Keratinocyte (primary cell): ENCODE measurements around the gene LHFPL2. TPM values are rescaled to one million over a fixed set of nuclear protein-coding genes. Genes with fewer than 3 reads are reported as not detected.

Experiments used
- DNase-seq: peaks from one replicate; pipeline ENCODE4 v3.0.0-alpha.2; 2011; ENCODE audit warnings: low read depth, missing footprints, low spot score
- FAIRE-seq: peaks from 2 replicates; lab custom pipeline; 2011; peaks lifted over from hg19 to GRCh38; lab: Jason Lieb, UNC
- H2AFZ ChIP-seq: 2 replicates; pipeline ENCODE4 v1.6.0; 2012; ENCODE audit warnings: low read length, control low read depth, inconsistent platforms; ENCODE audit not compliant: control insufficient read depth
- H3K27ac ChIP-seq: 2 replicates; pipeline ENCODE4 v1.5.1; 2011; ENCODE audit warnings: low read length; ENCODE audit not compliant: control insufficient read depth, insufficient read depth
- H3K27me3 ChIP-seq: 3 replicates; pipeline ENCODE4 v1.6.0; 2011; ENCODE audit warnings: low read length; ENCODE audit not compliant: control insufficient read depth, insufficient read depth; ENCODE audit errors: extremely low read depth
- H3K36me3 ChIP-seq, 2 experiments: 2 replicates in 1 of 2; 3 replicates in 1 of 2; pipeline ENCODE4 v1.5.1; 2011; ENCODE audit warnings: low read length in 2 of 2, mild to moderate bottlenecking in 1 of 2; ENCODE audit not compliant: control insufficient read depth in 2 of 2, insufficient read depth in 2 of 2; ENCODE audit errors: extremely low read depth in 1 of 2
- H3K4me1 ChIP-seq: 3 replicates; pipeline ENCODE4 v1.5.1; 2011; ENCODE audit warnings: low read length; ENCODE audit not compliant: control insufficient read depth, insufficient read depth; ENCODE audit errors: extremely low read depth
- H3K4me2 ChIP-seq: 3 replicates; pipeline ENCODE4 v1.6.0; 2011; ENCODE audit warnings: low read depth, low read length; ENCODE audit not compliant: control insufficient read depth, insufficient read depth; ENCODE audit errors: extremely low read depth
- H3K4me3 ChIP-seq, 3 experiments: fragments of 200-600 bp in 1 of 3; sonication (generic) in 1 of 3; 2 replicates in 2 of 3; 3 replicates in 1 of 3; pipeline ENCODE4 v1.5.1; 2011 to 2016; ENCODE audit warnings: low read length in 3 of 3, mild to moderate bottlenecking in 3 of 3, control low read depth in 2 of 3, inconsistent platforms in 1 of 3, low read depth in 1 of 3, mixed read lengths in 1 of 3, mixed run types in 1 of 3, moderate library complexity in 1 of 3; ENCODE audit not compliant: control insufficient read depth in 2 of 3, insufficient read depth in 2 of 3; ENCODE audit errors: extremely low read depth in 1 of 3
- H3K79me2 ChIP-seq: 2 replicates; pipeline ENCODE4 v1.6.0; 2012; ENCODE audit warnings: low read length; ENCODE audit not compliant: control insufficient read depth, insufficient read depth
- H3K9ac ChIP-seq: 3 replicates; pipeline ENCODE4 v1.6.0; 2011; ENCODE audit warnings: low read length; ENCODE audit not compliant: control insufficient read depth, insufficient read depth; ENCODE audit errors: extremely low read depth
- H3K9me1 ChIP-seq: 3 replicates; pipeline ENCODE4 v1.6.0; 2011; ENCODE audit warnings: low read length; ENCODE audit not compliant: control insufficient read depth, insufficient read depth; ENCODE audit errors: extremely low read depth
- H3K9me3 ChIP-seq: 2 replicates; pipeline ENCODE4 v1.5.1; 2012; ENCODE audit warnings: low read depth, low read length; ENCODE audit not compliant: control insufficient read depth
- H4K20me1 ChIP-seq: 3 replicates; pipeline ENCODE4 v1.6.0; 2011; ENCODE audit warnings: low read length; ENCODE audit not compliant: control insufficient read depth, insufficient read depth; ENCODE audit errors: extremely low read depth
- EZH2 ChIP-seq: IDR thresholded peaks from one replicate; pipeline ENCODE4 v1.6.1; 2012; ENCODE audit warnings: inconsistent platforms, mild to moderate bottlenecking, low read length, moderate library complexity
- dilution Hi-C: fragments of 300-500 bp; cut with MboI; formaldehyde crosslinking; loops from one replicate; pipeline ENCODE4 v1.7.0; 2020; ENCODE audit warnings: low sequenced_read_pairs; ENCODE audit not compliant: extremely low pct_ligation_motif_present
- polyA plus RNA-seq, 5 experiments: library from polyadenylated mRNA; depleted of rRNA in 3 of 5; stranded (reverse) in 3 of 5; stranded (forward) in 1 of 5; unstranded in 1 of 5; fragments of >200 nt; gene quantifications; 1 replicate in 1 of 5; 2 replicates in 3 of 5; 3 replicates in 1 of 5; pipeline versions ENCODE4 v1.2.1 to v1.2.3, GENCODE V29; 2011 to 2012; ENCODE audit warnings: missing spikeins in 2 of 5, low read depth in 1 of 5, low replicate concordance in 1 of 5
- TF ChIP-seq, protein P1 (sequence below), 3 experiments: IDR thresholded peaks in 1 of 3; conservative IDR thresholded peaks in 1 of 3; optimal IDR thresholded peaks in 1 of 3; 2 replicates in 2 of 3; 3 replicates in 1 of 3; pipeline versions ENCODE3 to v1.5.1; 2011; ENCODE audit warnings: low read length in 3 of 3, mild to moderate bottlenecking in 3 of 3, moderate library complexity in 2 of 3, control low read depth in 1 of 3, inconsistent platforms in 1 of 3; ENCODE audit not compliant: insufficient read depth in 2 of 3; ENCODE audit errors: extremely low read depth in 1 of 3

Gene LHFPL2
- polyA plus RNA-seq, 1 donor (not counting 4 experiments of a cell fraction or from before 2014, with no cell fraction given), result 11.4 TPM

DNA sequence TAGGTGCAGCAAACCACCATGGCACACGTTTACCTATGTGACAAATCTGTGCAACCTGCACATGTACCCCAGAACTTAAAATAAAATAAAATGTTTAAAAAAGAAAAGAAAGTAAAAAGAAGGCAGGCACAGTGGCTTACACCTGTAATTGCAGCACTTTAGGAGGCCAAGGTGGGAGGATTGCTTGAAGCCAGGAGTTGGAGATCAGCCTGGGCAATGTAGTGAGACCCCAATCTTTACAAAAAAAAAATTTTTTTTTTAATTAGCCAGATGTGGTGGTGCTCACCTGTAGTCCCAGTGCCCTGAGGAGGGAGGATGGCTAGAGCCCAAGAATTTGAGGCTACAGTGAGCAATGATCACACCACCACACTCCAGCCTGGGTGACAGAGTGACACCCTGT lies 12.5 kb upstream of the LHFPL2 start:
- H3K9me1 ChIP-seq, result no peaks in the 10 kb centered on the region
- DNase-seq (no peak), FAIRE-seq (no peak)
- no peaks in the 10 kb centered on the region for H3K4me1 ChIP-seq
- no peak overlapping the region for H2AFZ ChIP-seq
- no peaks in the 10 kb centered on the region for H3K36me3 ChIP-seq
- TF ChIP-seq EZH2, result no peak
- H3K9ac ChIP-seq, result no peak overlapping the region
- no peaks in the 10 kb centered on the region for H3K79me2 ChIP-seq
- no peak overlapping the region for H3K4me3 ChIP-seq
- H3K9me3 ChIP-seq, result no peaks in the 10 kb centered on the region
- H4K20me1 ChIP-seq, result no peaks in the 10 kb centered on the region
- H3K27ac ChIP-seq, result no peak overlapping the region
- dilution Hi-C loops, result no loop called here
- H3K27me3 ChIP-seq, result no peaks in the 10 kb centered on the region
- no peak overlapping the region for H3K4me2 ChIP-seq

DNA sequence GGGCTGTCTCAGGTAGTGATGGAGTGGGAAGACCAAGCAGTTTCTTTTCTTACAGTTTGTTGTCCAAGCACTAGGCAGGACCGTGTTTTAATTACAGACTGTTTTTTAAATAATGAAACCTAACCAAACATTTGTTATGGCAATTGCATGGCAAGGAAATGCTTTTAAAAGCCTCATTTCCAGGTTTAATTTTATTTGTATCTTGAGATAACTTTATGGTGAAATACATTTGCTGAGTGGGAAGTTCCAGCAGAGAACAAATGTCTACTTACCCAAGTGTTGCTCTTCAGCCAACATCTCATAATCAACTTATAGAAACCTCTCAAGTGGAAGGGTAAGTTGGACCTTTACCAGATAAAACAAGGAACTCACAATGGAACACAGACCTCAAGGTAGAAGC lies 11.8 kb upstream of the LHFPL2 start:
- H3K36me3 ChIP-seq, result no peaks in the 10 kb centered on the region
- FAIRE-seq (no peak), DNase-seq (no peak)
- H2AFZ ChIP-seq, result no peak overlapping the region
- no peak for TF ChIP-seq EZH2
- TF ChIP-seq, protein P1, sequence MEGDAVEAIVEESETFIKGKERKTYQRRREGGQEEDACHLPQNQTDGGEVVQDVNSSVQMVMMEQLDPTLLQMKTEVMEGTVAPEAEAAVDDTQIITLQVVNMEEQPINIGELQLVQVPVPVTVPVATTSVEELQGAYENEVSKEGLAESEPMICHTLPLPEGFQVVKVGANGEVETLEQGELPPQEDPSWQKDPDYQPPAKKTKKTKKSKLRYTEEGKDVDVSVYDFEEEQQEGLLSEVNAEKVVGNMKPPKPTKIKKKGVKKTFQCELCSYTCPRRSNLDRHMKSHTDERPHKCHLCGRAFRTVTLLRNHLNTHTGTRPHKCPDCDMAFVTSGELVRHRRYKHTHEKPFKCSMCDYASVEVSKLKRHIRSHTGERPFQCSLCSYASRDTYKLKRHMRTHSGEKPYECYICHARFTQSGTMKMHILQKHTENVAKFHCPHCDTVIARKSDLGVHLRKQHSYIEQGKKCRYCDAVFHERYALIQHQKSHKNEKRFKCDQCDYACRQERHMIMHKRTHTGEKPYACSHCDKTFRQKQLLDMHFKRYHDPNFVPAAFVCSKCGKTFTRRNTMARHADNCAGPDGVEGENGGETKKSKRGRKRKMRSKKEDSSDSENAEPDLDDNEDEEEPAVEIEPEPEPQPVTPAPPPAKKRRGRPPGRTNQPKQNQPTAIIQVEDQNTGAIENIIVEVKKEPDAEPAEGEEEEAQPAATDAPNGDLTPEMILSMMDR (optimal IDR thresholded peaks at IDR 0.05 in 1 of 3, IDR thresholded peaks at IDR 0.05 in 1 of 3, conservative IDR thresholded peaks at IDR 0.05 in 1 of 3; ENCODE audit: extremely low read depth in 1 of 3, insufficient read depth in 2 of 3, low read length in 3 of 3), result no peak
- no peak overlapping the region for H3K27ac ChIP-seq
- no peaks in the 10 kb centered on the region for H4K20me1 ChIP-seq
- H3K79me2 ChIP-seq, result no peaks in the 10 kb centered on the region
- H3K4me1 ChIP-seq, result no peaks in the 10 kb centered on the region
- H3K4me2 ChIP-seq, result no peak overlapping the region
- H3K9me1 ChIP-seq, result no peaks in the 10 kb centered on the region
- H3K27me3 ChIP-seq, result no peaks in the 10 kb centered on the region
- dilution Hi-C loops, result no loop called here
- H3K4me3 ChIP-seq, result no peak overlapping the region
- H3K9me3 ChIP-seq, result no peaks in the 10 kb centered on the region
- no peak overlapping the region for H3K9ac ChIP-seq

DNA sequence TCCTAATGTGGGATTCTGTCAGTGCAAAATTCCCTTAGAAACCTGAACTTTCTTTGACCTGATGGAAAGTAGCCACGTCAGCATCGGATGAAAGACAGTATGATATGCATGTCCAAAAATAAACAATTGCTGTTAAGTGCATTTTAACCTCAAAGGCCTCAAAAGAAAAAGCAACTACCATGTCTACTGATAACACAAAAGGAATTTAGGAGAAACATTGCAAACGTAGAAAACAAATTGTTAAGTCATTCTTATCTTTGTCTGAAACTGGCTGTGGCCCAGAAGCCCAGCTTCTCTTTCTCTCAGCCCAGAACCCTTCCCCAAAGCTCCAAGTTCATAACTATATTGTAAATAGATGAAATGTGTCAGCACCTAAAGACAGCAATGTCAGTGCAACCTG lies 11.1 kb upstream of the LHFPL2 start:
- Histone ChIP-seq H3K9me1 (no peaks in the 10 kb centered on the region), H3K4me2 (no peak overlapping the region), H3K36me3 (no peaks in the 10 kb centered on the region), H3K79me2 (no peaks in the 10 kb centered on the region), H4K20me1 (no peaks in the 10 kb centered on the region), H3K4me3 (no peak overlapping the region), H3K9ac (no peak overlapping the region), H3K9me3 (no peaks in the 10 kb centered on the region), H2AFZ (no peak overlapping the region), H3K27ac (no peak overlapping the region), H3K27me3 (no peaks in the 10 kb centered on the region), H3K4me1 (no peaks in the 10 kb centered on the region)
- dilution Hi-C loops, result no loop called here
- DNase-seq (no peak), FAIRE-seq (no peak)
- TF ChIP-seq, protein P1 (optimal IDR thresholded peaks at IDR 0.05 in 1 of 3, IDR thresholded peaks at IDR 0.05 in 1 of 3, conservative IDR thresholded peaks at IDR 0.05 in 1 of 3; ENCODE audit: extremely low read depth in 1 of 3, insufficient read depth in 2 of 3, low read length in 3 of 3), result no peak
- TF ChIP-seq EZH2, result no peak
